Hematopoietic multipotent progenitor cell (in vitro differentiated cells): Measurements from ENCODE around the gene CYCS. TPM values are rescaled to one million over a fixed set of nuclear protein-coding genes. Genes with fewer than 3 reads are reported as not detected.

Experiments
- DNase-seq, 3 donors: peaks; one replicate each; pipeline ENCODE4 v3.0.0-alpha.2; 2011 to 2015; ENCODE audit warnings: low read depth in 2 of 3, low spot score in 2 of 3
- total RNA-seq: library from RNA; depleted of rRNA; stranded (reverse); fragments of >200 nt; gene quantifications from one replicate; pipeline ENCODE4 v1.2.3, GENCODE V29; 2012

Gene CYCS
- 17.2 TPM for total RNA-seq

- DNase-seq: peak; percentile 100
These were observed at the start of gene CYCS for GRCh38 chr7:25125137-25125946. CYCS (minus strand) TSS chr7:25125260; CDS start chr7:25124119, 1,141 bp downstream.

DNA sequence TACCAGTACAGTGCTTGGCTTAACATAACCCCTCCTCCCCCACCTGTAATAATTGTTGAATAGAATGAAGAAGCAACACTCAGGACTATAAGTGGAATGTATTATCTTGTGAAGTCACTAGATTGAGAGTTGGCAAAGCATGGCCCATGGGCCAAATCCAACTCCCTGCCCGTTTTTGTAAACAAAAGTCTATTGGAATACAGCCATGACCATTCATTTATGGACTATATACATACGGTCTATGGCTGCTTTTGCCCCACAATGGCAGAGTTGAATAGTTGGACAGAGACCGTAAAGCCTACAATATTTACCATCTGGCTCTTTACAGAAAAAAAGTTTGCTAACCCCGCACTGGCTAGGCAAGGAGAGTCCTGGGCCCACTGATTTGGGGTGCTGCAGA lies 48.1 kb upstream of the CYCS start:
- no peak for DNase-seq

DNA sequence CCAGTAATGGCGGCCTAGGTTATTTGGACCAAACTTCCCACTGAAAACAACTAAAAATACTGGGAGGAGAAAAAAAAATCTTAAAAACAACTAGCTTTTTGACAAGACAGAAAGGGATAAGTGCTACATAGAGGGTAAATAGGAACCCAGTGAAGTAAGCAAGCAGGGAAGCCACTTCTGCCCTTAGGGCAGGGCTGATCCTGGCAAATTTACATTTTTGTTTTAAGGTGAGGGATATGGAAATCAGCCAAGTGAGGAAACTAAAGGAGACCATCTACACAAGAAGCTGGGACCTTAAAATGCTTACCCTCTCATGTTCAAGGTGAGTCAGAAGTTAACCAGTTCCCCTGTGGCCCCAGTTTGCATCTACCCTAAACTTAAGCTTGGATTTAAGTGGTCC lies 46.5 kb upstream of the CYCS start:
- no peak for DNase-seq

DNA sequence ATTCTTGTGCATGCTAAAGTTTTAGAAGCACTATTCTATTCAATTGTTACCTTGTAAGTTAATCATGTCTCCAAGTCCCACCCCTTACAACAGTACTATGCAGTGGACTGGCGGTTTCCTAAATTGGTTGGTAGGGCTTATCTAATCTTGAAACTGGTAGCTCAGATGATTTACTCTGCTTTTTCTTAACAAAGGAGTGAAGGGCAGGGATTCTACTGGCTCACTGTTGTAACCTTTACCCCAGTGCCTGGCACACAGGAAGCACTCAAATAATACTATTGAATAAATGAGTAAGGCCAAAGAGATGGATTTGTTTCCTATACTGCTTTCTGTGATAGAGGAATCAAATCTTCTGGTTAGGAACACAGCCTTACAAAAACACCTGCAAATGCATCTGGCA lies 46.0 kb upstream of the CYCS start:
- DNase-seq: no peak

DNA sequence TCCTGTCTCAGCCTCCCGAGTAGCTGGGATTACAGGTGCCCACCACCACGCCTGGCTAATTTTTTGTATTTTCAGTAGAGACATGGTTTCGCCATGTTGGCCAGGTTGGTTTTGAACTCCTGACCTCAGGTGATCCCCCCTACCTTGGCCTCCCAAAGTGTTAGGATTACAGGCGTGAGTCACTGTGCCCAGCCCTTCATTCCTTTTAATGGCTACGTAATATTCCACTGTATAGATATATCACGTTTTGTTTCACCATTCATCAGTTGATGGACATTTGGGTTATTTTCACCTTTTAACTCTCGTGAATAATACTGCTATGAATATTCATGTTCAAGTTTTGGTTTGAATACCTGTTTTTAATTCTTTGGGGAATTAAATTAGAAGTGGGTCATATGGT lies 44.6 kb upstream of the CYCS start:
- no peak for DNase-seq

DNA sequence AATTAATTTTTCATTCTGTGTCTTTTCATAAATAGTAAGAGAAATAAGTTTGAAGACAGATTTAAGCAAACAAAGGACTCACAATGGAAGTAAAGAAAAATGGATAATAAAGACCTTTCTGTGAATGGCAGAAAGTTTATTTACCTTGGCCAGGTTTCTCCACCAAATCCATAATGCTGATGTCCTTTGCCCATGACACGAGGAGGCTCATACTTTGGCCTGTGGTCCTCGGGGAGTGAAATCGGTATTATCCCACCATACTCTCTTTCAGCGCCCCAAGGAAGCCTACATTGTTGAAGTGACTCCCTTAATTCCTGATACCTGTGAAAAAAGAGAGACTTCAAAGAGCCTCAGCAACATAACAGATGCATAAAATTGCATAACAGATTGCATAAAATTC lies 43.1 kb upstream of the CYCS start:
- DNase-seq: no peak

- DNase-seq: no peak
These were observed 42.3 kb upstream of the CYCS start for GRCh38 chr7:25167262-25167843.

GRCh38 chr7:25159983-25160596 lies 35.0 kb upstream of the CYCS start:
- peak; percentile 19 to 69 (median 40) for DNase-seq

GRCh38 chr7:25158966-25159365 lies 33.9 kb upstream of the CYCS start:
- no peak for DNase-seq

GRCh38 chr7:25151773-25152172 lies 26.7 kb upstream of the CYCS start:
- DNase-seq: no peak

- DNase-seq: no peak
These were observed 24.8 kb upstream of the CYCS start for GRCh38 chr7:25149836-25150235.

DNA sequence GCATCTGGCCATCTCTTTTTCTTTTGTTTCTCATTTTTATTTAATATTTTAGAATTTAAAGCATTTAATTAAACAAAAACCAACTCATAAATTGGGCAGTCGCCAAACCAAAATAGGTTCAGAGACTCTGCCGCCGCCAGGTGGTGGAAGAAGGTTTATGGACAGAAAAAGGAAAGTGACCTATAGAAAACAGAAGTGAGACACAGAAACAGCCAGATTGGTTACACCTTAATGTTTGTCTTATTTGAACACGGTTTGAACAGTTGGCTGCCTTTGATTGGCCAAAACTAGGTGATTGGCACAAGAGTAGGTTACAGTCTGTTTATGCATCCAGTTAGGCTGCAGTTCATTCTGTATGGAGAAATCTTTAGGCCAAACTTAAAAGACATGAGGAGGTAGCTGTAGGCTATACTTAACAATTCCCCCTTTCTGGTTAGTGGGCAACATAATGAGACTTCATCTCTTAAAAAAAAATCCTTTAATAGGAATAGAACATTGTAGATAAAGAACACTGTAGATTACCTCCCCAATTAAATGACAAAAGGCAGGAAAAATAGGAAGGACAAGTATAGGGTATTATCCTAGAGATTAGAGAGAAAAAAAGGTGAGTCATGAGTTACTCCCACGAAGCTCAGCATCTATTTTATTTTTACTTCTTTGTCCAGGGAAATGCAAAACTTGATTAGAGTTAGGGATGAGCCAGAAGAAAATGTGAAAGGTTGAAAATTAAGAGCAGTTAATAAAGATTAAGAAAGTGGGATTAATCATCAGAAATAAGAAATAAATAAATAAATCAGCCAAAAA lies 23.9 kb upstream of the CYCS start:
- peak in 1 of 3 donors; percentile 3 for DNase-seq

DNA sequence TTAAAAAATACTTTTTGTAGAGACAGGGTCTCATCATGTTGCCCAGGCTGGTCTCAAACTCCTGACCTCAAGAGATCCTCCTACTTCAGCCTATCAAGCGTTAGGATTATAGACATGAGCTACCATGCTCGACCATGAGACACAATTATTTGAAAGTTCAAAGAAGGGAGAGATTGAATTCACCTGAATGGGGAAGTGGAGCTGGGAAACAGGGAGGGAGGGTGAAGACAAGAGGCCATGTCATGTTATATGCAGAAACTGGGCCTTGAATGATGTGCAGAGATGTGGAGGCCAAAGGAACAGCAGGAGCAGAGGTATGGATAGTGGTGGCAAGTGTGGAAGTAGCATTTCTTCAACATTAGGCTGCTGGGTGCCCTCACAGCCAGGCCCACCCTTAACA lies 18.7 kb upstream of the CYCS start:
- no peak for DNase-seq

- no peak for DNase-seq
These were observed 14.5 kb upstream of the CYCS start for GRCh38 chr7:25139536-25139935.

DNA sequence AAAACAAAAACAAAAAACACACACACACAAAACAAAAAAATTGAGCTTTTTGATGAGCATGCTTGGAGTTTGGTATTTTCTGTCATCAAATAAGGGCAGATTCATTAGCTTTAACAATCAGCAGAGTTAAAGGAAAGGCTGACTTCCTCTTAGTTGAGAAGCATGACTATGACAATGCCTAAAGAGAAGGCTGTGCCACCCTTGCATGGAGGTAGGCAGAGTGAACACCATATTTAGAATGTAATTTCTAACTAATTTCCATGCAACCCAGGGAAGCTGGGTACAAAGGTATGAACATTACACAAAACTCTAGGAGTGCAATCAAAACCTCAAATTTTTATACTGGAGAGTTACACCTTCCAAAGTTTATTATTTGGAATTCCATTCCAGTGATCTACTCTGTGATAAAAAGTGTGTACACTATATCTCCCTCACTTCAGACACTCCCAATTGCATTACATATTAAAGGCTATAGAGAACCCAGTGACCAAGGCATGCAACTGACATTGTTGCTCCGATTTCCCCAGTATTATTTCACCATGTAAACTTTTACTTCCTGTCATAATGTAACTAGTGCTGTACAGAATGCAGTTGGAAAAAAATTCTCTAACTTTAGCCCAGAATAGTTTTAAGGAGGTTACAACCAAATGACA lies 9.4 kb upstream of the CYCS start:
- DNase-seq: no peak

- DNase-seq: no peak
These were observed 7.4 kb upstream of the CYCS start for GRCh38 chr7:25132430-25132829.

- no peak for DNase-seq
These were observed 1.7 kb upstream of the CYCS start for GRCh38 chr7:25126751-25127150.

DNA sequence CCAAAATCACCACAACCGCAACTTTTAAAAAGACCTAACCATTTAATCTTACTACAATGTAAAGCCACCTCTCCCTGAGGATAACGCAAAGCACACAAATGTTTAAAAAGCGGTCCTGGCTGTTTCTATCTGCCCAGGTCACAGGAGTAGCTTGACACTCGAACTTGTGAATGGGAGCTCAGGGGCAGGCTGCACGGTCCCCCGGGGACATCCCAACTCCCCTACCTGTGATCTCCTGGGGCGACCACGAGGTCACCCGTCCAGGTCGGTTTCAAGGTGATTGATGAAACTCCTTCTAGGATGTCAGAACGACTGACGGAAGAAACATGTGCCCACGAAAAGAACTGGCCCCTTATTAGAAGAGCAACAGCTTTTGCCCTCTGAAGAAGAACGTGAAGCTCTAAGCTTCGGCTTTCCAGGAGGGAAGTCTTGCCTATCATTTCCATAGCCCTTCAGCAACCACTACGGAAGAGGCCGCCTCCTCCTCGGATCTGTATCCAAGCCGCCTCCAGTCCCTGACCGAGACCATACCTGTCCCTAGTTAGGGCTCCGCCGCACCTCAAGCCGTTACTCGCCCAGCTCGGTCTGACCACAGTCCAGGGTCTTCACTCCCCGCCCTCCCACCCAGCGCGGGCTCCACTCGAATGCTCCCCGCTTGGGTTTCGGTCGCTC lies 459 bp downstream of the CYCS start:
- DNase-seq: no peak

- DNase-seq: no peak
These were observed 2.7 kb downstream of the CYCS start for GRCh38 chr7:25122373-25122772.

- no peak for DNase-seq
These were observed 3.5 kb downstream of the CYCS start for GRCh38 chr7:25121599-25121998.
